HL-60 (cell line): ENCODE data around the gene INSC.

Experiments used
- DNase-seq, 2 experiments: peaks; one replicate each; pipeline ENCODE4 v3.0.0-alpha.2; 2010 to 2020; ENCODE audit warnings: low read depth in 1 of 2, low spot score in 1 of 2
- H3K27ac ChIP-seq: fragments of 250-450 bp; sonication (Bioruptor Pico); replicated peaks from 2 replicates; pipeline ENCODE4 v1.5.1; 2020; ENCODE audit warnings: mild to moderate bottlenecking, moderate library complexity
- H3K27me3 ChIP-seq: fragments of 250-450 bp; sonication (Bioruptor Pico); 2 replicates; pipeline ENCODE4 v1.5.1; 2021; ENCODE audit warnings: mild to moderate bottlenecking, moderate library complexity; ENCODE audit not compliant: insufficient read depth, poor library complexity, severe bottlenecking
- H3K4me3 ChIP-seq: replicated peaks from 2 replicates; pipeline ENCODE4 v1.5.1; 2011; ENCODE audit warnings: mild to moderate bottlenecking, control low read depth, low read length; ENCODE audit not compliant: insufficient read depth
- GABPA ChIP-seq: IDR thresholded peaks from 2 replicates; pipeline ENCODE4 v1.6.1; 2012; ENCODE audit warnings: low read depth
- POLR2AphosphoS5 ChIP-seq: IDR thresholded peaks from 2 replicates; pipeline ENCODE4 v1.6.1; 2012; ENCODE audit warnings: low read depth
- SPI1 ChIP-seq: IDR thresholded peaks from 2 replicates; pipeline ENCODE4 v1.6.1; 2012; ENCODE audit warnings: low read depth, mild to moderate bottlenecking, borderline replicate concordance
- TF ChIP-seq, protein P1 (sequence below): IDR thresholded peaks from 2 replicates; pipeline ENCODE4 v1.6.1; 2012; ENCODE audit warnings: low read depth; ENCODE audit not compliant: insufficient replicate concordance
- TF ChIP-seq, protein P2 (sequence below): IDR thresholded peaks from one replicate; pipeline ENCODE4 v1.5.1; 2011; ENCODE audit warnings: low read length, control low read depth, inconsistent platforms; ENCODE audit not compliant: insufficient read depth

INSC gene

DNA sequence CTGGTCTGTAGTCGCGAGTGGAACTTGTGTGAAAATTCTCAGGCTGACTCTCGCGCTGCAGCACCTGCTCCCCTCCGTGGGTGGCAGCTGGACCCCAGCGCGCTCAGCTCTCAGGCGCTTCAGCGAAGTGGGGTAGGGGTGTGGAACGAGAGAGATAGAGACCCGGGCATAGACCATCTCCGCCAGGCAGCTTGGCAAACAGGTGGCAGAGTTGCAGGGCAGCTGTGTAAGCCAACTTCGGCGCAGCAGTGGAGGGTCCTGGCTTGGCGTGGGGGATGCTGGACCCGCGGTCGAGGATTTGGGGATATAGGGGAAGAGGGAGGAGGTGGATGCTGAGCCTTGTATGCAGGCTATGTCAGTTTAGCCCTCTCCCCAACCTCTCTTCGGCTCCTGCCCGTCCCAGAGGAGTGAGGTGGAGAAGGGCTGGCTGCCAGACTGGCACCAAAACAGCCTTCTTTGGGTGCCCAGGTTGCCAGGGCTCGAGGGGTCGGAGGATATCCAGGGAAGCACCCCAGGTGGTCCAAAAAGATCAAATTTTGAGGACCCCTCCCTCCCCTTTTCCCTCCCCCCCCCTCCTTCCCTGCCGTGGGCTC lies 42.1 kb upstream of the INSC start:
- TF ChIP-seq GABPA (no peak), POLR2AphosphoS5 (no peak), SPI1 (no peak)
- TF ChIP-seq, protein P1, sequence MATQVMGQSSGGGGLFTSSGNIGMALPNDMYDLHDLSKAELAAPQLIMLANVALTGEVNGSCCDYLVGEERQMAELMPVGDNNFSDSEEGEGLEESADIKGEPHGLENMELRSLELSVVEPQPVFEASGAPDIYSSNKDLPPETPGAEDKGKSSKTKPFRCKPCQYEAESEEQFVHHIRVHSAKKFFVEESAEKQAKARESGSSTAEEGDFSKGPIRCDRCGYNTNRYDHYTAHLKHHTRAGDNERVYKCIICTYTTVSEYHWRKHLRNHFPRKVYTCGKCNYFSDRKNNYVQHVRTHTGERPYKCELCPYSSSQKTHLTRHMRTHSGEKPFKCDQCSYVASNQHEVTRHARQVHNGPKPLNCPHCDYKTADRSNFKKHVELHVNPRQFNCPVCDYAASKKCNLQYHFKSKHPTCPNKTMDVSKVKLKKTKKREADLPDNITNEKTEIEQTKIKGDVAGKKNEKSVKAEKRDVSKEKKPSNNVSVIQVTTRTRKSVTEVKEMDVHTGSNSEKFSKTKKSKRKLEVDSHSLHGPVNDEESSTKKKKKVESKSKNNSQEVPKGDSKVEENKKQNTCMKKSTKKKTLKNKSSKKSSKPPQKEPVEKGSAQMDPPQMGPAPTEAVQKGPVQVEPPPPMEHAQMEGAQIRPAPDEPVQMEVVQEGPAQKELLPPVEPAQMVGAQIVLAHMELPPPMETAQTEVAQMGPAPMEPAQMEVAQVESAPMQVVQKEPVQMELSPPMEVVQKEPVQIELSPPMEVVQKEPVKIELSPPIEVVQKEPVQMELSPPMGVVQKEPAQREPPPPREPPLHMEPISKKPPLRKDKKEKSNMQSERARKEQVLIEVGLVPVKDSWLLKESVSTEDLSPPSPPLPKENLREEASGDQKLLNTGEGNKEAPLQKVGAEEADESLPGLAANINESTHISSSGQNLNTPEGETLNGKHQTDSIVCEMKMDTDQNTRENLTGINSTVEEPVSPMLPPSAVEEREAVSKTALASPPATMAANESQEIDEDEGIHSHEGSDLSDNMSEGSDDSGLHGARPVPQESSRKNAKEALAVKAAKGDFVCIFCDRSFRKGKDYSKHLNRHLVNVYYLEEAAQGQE: no peak
- TF ChIP-seq, protein P2, sequence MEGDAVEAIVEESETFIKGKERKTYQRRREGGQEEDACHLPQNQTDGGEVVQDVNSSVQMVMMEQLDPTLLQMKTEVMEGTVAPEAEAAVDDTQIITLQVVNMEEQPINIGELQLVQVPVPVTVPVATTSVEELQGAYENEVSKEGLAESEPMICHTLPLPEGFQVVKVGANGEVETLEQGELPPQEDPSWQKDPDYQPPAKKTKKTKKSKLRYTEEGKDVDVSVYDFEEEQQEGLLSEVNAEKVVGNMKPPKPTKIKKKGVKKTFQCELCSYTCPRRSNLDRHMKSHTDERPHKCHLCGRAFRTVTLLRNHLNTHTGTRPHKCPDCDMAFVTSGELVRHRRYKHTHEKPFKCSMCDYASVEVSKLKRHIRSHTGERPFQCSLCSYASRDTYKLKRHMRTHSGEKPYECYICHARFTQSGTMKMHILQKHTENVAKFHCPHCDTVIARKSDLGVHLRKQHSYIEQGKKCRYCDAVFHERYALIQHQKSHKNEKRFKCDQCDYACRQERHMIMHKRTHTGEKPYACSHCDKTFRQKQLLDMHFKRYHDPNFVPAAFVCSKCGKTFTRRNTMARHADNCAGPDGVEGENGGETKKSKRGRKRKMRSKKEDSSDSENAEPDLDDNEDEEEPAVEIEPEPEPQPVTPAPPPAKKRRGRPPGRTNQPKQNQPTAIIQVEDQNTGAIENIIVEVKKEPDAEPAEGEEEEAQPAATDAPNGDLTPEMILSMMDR: no peak
- no peak overlapping the region for H3K27ac ChIP-seq
- H3K27me3 ChIP-seq: peaks cover 18% of the 10 kb centered on the region
- no peak overlapping the region for H3K4me3 ChIP-seq
- DNase-seq: no peak

DNA sequence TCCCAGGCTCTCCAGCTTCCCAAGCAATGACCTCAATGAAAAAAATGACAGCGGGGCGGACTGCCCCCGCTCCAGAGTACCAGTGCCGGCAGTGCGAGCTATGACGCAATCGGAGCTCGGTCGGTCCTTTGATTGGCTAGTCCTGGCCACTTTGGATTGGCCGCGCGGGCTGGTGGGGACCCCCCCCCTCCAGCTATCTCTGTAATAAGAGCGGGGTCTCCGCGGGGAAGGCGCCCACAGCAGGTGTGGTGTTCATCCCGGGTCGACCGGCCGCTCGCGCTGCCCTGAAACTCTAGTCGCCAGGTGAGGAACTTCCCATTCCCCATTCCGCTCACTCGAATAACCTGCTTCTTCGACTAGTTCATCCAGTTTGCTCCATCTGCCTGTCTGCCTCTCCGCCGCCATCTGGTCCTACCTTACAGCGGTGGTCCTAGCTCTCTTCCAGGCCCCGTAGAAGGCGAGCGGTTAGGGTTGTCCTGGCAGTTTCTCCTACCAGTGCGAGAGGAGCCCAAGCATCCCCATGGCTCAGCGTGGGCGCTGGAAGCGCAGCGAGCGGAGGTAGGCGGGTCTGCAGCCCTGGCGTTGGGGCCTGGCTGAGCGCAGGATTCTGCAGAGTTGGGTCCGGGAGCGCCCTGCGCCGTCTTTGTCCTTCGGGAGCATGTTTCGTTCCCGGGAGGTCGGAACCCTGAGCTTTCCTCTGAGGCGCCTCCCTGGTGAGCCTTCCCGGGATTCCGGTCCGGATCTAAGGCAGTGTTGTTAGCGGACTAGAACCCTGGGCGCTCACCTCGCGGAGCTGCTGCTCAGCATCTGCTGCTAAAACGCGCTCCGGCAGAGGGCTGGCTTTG lies 41.1 kb upstream of the INSC start, which contains the start of gene CALCB:
Gene CALCB, plus strand, starts transcription at position 233 of the 845 bp plus-strand sequence. CDS start 1,126 bp downstream, outside the sequence.
- no peak within 1 kb of the TSS for H3K4me3 ChIP-seq
- no peak within 1 kb of the TSS for H3K27ac ChIP-seq
- H3K27me3 ChIP-seq: peaks cover 18% of the 10 kb centered on the region
- DNase-seq: no peak
- TF ChIP-seq GABPA: no peak
- TF ChIP-seq, protein P1: no peak
- TF ChIP-seq, protein P2: no peak
- TF ChIP-seq SPI1: no peak
- no peak for TF ChIP-seq POLR2AphosphoS5

DNA sequence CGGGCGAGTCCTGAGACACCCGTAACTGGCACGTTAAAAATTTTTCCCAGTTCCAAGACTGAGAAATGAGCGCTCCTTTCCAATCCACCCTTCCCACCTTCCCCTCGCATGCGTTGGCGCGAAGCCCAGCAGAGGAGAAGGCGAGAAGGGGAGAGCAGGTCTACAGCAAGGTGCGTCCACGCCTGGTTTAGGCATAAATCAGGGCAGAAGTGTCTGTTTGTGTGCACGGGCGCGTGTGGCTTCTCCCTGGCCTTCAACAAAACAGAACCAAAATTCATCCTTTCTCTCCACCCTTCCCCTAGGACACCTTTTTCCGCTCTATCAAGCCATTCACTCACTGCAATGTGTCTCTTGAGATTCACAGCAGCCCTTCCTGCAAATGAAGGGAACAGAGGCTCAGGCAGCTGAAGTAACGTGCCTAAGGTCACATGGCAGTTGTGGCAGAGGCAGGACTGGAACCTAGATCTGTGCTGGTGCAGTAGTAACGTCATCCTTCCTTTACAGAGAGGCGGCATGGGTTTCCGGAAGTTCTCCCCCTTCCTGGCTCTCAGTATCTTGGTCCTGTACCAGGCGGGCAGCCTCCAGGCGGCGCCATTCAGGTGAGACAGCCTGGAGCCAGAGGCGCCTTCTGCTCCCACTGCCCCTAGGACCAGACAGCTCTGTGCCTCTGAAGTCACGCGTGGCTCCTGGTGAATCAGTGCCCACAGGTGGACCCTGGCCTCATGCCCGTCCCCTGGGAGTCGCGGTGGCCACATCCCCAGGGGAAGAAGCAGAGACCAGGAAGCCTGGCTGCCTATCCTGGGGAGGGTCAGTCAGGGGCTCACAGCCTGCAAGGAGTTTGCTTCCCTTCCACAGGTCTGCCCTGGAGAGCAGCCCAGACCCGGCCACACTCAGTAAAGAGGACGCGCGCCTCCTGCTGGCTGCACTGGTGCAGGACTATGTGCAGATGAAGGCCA lies 40.2 kb upstream of the INSC start:
- Histone ChIP-seq H3K27ac (no peak overlapping the region), H3K4me3 (0 out of 2 replicates have a peak overlapping the region, but pooled peaks have one; percentile 2), H3K27me3 (peaks cover 18% of the 10 kb centered on the region)
- peak; percentile 37 to 85 for DNase-seq
- no peak for TF ChIP-seq GABPA
- TF ChIP-seq, protein P2: peak; percentile 79
